ENCODE measurements around the gene TBX10.
"Not testable (repeated sequence)": the region's sequence is repeated elsewhere in the genome, so short reads cannot be mapped to it uniquely, and the experiment has no call there.

TBX10 gene

DNA sequence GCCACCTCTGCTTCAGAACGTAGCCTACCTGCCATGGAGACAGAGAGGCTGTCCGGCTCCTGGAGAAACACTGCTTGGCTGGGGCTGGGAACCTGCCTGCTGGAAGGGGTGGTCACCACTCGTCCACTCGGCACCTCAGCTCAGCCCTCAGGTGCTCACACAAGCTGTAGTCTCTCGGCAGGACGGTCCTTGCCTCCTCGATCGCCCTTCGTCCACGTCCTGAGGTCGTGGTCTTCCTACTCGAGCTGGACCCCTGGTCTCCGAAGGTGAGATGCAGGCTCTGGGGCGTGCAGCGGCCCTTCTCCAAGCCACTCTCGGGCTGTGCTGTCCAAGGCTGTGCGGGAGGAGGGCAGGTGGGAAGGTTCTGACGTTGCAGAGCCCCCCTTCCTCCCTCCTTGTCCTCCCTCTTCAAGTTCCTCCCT, at the start of gene TBX10:
TBX10 (minus strand) TSS at position 326 of the 422 bp plus-strand sequence; CDS start at position 35, 291 bp downstream.
- DNase-seq (ENCODE audit: low read depth in 2 of 3, low spot score in 1 of 3), result no peak

DNA sequence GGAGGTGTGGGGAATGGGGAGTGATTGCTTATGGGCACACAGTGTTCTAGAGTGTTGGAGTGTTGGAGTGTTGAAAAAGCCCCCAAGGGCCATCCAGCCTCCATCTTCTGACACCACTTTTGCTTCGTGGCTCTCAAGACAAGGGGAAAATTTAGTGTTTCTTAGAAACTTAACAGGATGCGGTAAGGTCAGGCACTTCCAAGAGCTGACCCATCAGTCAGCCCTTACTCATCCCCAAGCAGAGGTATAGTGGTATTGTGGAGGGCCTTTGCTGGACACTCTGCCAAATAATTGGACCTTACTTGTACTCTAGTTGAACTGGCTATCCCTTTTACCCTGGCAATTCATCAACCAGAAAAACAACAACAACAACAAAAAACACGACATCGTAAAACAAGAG, 49.6 kb upstream of the TBX10 start:
- DNase-seq (ENCODE audit: low read depth in 2 of 3, low spot score in 1 of 3), result no peak

DNA sequence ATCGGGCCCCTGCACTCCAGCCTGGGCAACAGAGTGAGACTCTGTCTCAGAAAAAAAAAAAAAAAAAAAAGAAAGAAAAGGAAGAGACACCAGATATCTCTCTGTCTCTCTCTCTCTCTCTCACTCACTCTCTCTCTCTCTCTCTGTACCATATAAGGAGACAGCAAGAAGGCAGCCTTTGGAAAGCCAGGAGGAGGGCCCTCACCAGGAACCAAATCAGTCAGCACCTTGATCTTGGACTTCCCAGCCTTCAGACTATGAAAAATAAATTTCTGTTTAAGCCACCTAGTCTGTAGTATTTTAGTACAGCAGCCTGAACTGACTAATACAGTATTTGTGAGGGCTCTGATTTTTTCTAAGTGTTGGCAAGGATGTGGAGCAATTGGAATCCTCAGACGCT, 48.4 kb upstream of the TBX10 start:
- DNase-seq (ENCODE audit: low read depth in 2 of 3, low spot score in 1 of 3), result no peak

DNA sequence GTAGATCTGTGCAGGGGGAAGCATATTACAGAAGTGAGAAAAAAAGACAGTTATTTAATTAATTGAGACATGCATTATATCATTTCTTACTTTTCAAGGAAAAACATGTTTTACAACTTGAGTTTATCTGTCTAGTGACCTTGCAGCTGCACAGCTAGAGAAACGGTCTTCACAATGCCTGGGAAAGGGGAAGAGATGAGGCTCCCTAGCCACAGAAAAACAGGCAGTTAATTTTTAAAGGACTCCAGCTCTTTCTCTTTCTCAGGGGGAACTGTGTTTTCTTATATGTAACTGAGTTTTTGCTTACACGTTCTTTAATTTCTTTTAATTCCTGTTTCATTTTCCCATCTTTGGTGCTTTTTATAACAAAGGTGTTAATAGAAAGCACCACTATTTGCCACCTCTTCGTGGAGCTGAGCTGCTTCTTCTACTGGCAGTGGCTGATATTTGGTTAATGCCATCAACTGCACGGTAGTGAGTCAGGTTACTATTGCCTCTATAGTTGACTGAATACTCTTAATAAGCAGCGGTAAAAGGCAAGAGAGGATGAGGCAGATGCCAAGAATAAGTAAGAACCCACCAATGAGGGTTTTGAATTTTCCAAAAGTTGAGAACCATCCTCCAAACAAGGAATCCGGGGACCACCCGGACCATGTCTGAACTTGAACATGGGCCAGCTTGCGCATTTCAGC, 46.2 kb upstream of the TBX10 start:
- DNase-seq (ENCODE audit: low read depth in 2 of 3, low spot score in 1 of 3), result not testable (repeated sequence)

DNA sequence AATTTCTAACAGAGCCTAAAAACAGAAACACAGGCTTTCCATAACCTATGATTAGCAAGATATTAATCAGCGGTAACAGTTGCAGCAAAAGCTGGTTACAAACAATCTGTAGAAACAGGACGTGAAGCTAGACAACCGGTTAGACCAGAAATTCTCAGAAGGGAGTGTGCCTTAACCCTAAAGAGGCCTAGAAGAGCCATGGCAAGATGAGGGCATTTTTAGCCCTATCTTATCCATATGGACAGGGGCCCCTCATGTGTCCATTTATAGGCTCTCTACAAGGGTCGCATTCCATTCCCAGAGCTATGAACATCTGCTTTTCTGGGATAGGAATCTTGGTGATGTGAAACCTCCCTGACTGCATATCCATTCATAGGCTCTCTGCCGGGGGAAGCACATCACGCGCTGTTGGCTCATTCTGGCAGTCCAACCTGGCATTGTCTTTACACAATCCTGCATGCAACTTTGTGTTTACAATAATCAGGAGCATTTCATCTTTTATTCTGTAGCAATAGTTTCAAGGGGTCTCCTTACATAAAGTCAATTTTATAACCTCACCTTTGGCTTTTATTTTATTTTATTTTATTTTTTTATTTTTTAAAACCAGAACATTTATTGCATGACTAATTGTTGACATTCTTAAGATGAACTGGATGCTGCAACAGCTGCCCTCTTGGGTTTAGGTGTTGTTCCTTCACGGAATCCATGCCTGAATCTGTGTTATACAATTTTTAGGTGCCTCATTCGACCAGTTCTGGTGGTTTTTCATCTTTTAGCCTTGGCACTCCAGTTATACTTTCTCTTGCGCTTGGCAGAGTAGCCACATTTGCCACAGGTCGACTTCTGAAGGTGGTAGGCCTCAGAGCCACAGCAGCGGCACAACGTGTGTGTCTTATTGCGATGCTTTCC, 42.8 kb upstream of the TBX10 start:
- not testable (repeated sequence) for DNase-seq (ENCODE audit: low read depth in 2 of 3, low spot score in 1 of 3)

DNA sequence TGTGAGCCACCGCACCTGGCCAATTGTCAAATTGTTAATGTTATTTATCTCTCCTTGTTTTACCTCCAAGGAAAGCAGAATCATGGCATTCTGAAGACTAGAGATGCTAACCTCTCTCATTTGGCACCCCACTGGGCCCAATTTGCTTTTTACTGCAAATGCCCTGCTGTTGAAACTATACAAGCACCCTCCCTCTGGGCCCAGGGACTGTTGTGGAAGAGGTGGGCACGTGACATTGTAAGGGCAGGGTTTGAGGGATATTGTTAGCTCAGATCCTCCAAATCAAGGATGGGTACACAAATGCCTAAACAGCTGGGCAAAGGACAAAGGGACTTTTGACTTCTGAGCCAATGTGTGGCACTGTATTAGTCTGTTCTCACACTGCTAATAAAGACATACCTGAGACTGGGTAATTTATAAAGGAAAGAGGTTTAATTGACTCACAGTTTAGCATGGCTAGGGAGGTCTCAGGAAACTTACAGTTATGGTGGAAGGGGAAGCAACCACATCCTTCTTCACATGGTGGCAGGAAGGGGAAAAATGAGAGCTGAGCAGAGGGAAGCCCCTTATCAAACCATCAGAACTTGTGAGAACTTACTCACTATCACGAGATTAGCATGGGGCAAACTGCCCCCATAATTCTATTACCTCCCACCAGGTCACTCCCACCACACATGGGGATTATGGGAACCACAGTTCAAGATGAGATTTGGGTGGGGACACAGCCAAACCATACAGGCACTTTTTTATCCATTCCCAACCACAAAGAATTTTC, 41.3 kb upstream of the TBX10 start:
- no peak for DNase-seq (ENCODE audit: low read depth in 2 of 3, low spot score in 1 of 3)

DNA sequence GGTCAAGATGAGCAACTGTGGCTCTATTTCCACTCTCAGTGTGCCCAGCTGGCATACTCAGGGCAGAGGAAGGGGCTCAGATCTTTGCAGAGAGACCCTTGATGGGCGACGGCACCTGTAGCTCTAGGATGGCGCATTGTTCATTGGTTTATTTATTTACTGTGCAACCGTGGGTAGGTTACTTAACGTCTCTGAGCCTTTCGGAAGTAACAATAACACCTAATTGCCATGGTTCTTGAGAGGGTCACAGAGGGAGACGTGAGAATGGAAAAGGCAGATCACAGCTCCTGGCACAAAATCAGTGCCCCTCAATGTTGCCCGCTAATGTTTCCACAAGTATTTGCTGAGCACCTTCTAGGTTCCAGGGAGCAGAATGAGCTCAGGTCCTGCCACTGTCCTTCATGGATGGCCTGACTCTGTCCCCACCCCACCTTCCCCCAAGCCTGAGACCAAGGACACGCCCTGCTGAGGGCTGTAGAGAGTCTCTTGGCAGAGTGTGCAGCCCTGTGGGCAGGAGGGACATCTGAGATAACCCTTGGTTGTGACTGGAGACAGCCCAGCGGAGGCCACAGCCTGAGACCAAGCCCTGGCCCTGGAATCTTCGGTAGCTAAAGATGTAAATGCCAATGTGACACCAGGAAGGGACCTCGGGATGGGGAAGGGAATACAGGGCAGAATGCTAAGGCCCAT, 35.6 kb upstream of the TBX10 start:
- DNase-seq (ENCODE audit: low read depth in 2 of 3, low spot score in 1 of 3), result no peak

DNA sequence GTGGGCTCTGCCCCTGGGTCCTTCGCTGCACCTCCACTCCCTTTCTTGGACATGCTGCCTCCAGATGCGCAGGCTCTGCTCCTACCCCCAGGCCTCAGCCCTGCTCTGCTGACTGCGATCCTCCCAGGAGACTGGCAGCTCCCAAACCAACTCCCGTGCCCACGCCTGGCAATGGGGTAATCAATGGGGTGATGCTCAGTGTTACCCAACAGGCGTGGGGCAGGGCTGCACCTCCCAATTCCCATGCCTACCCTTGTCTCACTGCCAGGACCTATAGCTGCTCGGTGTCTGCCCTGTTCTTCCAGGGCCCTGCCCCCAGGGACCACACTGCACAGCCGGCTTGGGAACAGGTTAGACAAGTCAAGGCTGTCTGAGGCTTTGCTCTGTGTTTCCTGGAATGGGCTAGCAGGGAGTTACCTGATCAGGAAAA, 34.9 kb upstream of the TBX10 start, which contains the start of gene ALDH3B2:
ALDH3B2 (minus strand) TSS at position 182 of the 430 bp plus-strand sequence. CDS start 7,688 bp downstream, outside the sequence.
- DNase-seq (ENCODE audit: low read depth in 2 of 3, low spot score in 1 of 3), result no peak

DNA sequence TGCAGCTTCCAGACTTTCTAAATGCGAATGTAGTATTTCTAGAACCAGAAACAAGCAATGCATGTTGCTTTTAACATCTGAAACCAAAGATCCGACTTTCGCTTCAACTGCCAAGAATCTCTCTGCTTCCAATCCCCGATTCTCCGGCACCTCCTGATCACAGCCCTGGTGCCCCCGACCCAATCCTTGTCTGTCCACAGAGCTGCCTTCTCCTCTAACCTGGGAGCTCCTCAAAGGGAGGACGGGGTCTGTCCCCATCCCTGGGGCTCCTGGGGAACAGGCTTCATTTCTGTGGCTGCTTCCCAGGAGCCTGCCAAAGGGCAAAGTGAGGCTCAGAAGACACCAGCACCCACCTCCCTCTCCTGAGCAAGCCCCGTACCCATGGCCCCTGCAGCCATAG, 34.3 kb upstream of the TBX10 start:
- no peak for DNase-seq (ENCODE audit: low read depth in 2 of 3, low spot score in 1 of 3)

DNA sequence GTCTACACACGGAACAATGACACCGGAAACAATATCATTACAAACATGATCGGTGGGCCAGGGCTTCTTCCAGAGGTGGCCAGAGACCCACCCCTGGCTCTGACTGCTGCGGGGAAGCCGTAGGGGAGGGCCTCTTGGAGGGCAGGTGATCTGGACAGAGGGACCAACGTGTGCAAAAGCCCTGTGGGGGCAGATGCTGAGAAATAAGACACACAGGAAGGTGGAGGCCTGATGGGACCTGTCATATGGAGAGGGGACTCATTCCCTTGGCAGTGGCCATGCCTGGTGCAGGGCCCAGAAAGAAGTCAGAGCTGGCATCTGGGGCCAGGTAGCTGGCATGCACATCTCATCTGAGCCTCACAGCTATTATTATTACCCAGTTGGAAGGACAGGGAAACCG, 33.8 kb upstream of the TBX10 start:
- no peak for DNase-seq (ENCODE audit: low read depth in 2 of 3, low spot score in 1 of 3)

DNA sequence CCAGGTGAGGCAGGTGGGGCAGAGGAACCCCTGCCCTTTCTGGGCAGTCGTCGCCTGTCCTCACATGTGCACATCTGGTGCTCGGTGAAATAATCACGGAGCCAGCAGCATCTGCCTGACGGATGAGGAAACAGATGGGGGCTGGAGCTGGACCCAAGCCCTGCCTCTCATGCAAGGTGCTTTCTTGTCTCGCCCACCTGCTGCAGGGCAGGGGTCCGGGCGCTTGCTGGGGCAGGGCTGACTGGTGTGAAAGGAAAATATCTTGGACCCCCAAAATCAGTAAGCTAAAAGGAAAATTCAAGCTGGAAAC, 31.6 kb upstream of the TBX10 start:
- DNase-seq (ENCODE audit: low read depth in 2 of 3, low spot score in 1 of 3), result no peak

DNA sequence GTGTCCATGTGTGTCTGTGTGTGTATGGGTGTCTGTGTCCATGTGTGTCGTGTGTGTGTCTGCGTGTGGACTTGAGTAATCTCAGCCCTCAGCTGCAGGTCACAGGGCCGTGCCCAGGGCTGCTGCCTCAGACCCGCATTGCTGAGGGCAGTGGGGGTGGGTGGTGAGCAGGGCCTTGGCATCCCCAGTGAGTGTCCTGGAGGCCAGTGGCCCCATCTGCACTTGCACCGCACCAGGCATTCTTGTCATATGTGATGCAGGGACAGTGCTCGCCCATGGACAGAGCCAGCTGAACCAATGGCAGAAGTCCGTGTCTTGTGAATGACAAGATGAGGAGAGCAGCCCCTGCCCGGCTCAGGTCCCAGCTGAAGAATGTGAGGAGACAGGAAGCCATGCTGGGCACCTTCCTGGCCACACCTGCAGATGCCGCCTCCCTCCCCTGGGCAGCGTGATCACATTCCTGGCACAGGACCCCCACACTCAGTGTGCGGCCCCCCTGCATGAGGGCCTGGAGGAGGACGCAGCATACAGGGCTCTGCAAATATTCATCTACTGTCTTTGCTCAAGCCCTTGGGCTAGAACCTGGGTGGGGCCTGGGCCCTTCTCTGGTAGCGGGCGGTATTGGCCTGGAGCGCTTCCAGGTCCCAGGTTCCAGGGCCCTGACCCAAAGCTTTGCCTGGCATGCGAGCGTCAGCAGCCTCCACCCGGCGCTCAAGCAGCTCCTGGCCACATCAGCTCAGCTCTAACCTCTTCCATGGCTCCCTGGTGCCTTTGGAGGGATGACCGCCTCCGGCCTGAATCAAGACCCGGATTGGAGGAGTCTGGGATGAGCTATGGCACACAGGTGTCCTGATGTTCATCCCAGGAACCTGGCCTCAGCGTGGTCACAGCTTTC, 31.0 kb upstream of the TBX10 start:
- no peak for DNase-seq (ENCODE audit: low read depth in 2 of 3, low spot score in 1 of 3)

DNA sequence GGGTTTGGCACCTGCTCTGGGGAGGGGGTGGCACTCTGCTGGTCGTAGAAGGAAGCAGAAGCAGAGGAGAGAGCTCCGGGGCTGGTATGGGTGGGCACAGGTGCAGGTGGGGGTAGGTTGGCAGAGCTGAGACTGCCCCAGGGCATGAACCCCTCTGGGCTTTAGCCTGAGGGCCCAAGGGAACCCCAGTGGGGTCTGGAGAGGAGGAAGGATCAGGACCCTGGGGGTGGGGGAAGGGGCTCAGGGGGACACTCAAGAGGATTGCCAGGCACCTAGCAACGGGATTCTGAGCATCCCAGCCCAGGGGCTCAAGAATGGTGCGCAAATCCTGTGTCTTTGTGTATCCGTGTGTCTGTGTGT, 28.6 kb upstream of the TBX10 start:
- DNase-seq (ENCODE audit: low read depth in 2 of 3, low spot score in 1 of 3), result no peak

DNA sequence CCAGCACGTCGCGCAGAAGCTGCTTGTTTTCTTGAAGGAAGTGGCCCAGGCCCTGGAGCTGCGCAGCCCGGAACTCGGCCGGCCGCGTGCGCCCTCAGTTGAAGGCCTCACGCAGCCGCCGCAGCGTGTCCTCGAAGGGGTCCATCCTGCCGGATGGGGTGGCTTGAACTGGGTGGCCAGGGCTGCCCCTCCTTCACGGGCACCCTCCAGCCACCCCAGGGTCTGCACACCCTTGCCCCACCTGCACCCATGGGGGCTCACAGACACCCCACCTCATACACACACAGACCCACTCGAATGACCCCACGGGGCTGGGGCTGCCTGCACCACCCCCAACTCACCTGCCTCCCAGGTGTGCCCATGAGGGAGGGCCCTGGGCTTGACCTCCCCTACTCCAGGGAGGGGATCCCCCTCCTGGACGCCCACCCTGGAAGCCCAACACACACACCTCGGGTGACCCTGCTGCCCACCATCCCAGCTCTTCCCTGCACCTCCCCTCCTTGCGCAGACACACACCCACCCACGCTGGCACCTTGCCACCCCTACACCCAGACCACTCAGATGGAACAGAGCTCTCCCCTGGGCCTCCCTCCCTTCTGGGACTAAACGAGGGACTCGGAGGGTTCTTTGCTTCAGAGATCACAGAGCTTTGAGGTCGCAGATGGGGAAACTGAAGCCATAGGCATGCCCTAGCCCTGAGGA, 28.1 kb upstream of the TBX10 start:
- DNase-seq (ENCODE audit: low read depth in 2 of 3, low spot score in 1 of 3), result no peak

DNA sequence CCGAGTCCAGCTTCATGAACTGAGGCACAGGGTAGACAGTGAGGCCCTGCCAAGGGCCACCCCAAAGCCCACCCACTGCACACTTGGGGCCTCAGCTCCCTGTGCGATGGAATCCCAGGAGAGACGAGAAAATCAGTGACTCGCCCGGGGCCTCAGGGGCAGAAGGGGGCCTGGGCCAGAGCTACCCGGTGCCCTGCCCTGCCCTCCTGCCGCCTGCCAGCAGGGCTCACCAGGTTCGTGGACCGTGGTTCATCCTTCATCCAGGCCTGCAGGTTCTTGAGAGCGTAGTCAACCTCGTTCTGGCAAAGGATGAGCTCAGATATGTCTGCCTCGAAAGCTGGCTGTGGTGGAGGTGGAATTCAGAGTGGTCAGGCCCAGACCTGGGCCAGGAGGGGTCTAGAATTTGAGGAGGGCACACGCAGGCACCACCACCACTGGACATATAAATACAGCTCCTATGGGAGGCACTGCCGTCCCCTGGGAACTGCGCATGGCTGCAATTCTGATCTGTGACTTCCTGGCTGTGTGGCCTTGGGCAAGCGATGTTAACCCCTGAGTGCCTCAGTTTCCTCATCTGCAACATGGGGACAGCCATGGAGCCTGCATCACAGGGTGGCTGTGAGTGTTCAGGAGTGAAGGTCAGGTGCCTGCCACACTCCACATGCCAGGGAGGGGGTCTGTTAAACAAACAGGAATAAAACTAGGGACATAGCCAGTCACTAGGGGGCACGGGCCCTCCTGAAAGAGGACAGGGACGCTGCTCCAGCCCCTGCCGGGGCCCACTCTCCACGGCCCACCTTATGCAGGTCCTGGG, 27.3 kb upstream of the TBX10 start:
- no peak for DNase-seq (ENCODE audit: low read depth in 2 of 3, low spot score in 1 of 3)

DNA sequence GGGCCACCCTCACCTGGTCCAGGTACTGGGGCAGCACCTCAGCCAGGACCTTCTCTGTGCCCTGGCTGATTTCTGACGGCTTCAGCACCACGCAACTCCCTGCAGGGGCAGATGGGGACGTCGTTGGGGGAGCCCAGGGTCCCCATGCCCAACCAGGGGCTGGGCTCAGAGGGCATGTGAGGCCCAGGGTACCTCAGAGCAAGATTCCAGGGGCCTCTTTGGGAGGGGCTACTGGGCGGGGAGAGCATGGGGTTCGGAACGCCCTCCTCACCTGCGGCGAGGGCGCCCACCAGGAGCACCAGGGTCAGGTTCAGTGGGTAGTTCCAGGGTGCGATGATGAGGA, 26.7 kb upstream of the TBX10 start:
- DNase-seq (ENCODE audit: low read depth in 2 of 3, low spot score in 1 of 3), result no peak

DNA sequence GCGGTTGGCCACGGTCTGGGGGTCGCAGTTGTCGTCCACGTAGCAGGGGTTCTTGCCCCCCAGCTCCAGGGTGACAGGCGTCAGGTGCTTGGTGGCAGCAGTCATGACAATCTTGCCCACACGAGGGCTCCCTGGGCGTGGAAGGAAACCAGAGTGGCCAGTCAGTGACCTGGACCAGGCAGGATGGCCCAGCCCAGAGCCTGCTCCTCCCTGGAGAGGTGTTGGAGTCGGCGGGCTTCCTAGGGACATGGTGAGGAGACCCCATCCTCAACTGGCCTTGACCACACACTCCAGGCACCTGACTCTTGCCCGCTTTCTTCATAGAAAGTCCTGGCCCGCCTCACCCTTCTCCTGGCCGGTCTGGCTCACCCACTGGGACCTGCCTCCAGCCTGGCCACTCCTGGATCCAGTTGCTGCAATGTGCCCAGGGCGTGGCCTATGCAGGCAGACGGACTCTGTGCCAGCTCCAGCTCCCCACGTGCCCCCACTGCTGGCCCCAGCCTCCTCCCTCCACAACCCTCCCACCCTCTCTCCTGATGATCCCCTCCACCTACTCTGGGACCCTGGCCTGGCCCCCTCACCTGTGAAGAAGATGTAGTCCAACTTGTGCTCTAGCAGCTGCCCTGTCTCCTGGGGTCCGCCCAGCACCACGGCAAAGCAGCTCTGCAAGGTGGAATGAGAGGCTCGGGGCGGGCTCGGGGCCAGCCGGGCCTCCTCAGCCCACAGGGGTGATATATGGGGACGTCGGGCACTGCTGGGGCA, 26.2 kb upstream of the TBX10 start:
- DNase-seq (ENCODE audit: low read depth in 2 of 3, low spot score in 1 of 3), result no peak
